GM23338 (cell line): ENCODE data around the gene PGAM5. TPM values are rescaled to one million over a fixed set of nuclear protein-coding genes. Genes with fewer than 3 reads are reported as not detected.

Source experiments
- ATAC-seq: fragments of 200-7000 bp; cut with Tn5 transposase; 3 replicates; pipeline ENCODE4 v1.9.1; 2020
- DNase-seq: peaks from one replicate; pipeline ENCODE4 v3.0.0-alpha.2; 2015; ENCODE audit warnings: low spot score
- H2AFZ ChIP-seq: fragments of 200-600 bp; sonication (generic); 2 replicates; pipeline ENCODE4 v1.8.0; 2016; ENCODE audit warnings: antibody characterized with exemption, mild to moderate bottlenecking, moderate library complexity
- H3F3A ChIP-seq: fragments of 200-600 bp; sonication (generic); replicated peaks from 2 replicates; pipeline ENCODE4 v1.8.0; 2017; ENCODE audit warnings: antibody characterized with exemption, mixed run types, low read depth
- H3K27ac ChIP-seq: fragments of 200-600 bp; sonication (generic); 2 replicates; pipeline ENCODE4 v1.6.1; 2016; ENCODE audit warnings: low read depth
- H3K27me3 ChIP-seq: fragments of 200-600 bp; sonication (generic); 2 replicates; pipeline ENCODE4 v1.8.0; 2016; ENCODE audit warnings: mild to moderate bottlenecking, mixed run types, moderate library complexity; ENCODE audit not compliant: insufficient read depth
- H3K36me3 ChIP-seq: fragments of 200-600 bp; sonication (generic); 2 replicates; pipeline ENCODE4 v1.8.0; 2016; ENCODE audit warnings: mild to moderate bottlenecking; ENCODE audit not compliant: insufficient read depth
- H3K4me1 ChIP-seq: fragments of 200-600 bp; sonication (generic); 2 replicates; pipeline ENCODE4 v1.8.0; 2016; ENCODE audit warnings: mild to moderate bottlenecking, moderate library complexity; ENCODE audit not compliant: insufficient read depth
- H3K4me2 ChIP-seq: fragments of 200-600 bp; sonication (generic); 2 replicates; pipeline ENCODE4 v1.7.1; 2017; ENCODE audit warnings: mixed run types
- H3K4me3 ChIP-seq: fragments of 200-600 bp; sonication (generic); 2 replicates; pipeline ENCODE4 v1.6.1; 2016; ENCODE audit warnings: mixed run types
- H3K79me2 ChIP-seq: fragments of 200-600 bp; sonication (generic); replicated peaks from 2 replicates; pipeline ENCODE4 v1.8.0; 2017; ENCODE audit warnings: mild to moderate bottlenecking; ENCODE audit not compliant: insufficient read depth
- H3K9me2 ChIP-seq: fragments of 200-600 bp; sonication (generic); 2 replicates; pipeline ENCODE4 v1.8.0; 2017; ENCODE audit not compliant: insufficient read depth
- H4K20me1 ChIP-seq: fragments of 200-600 bp; sonication (generic); replicated peaks from 2 replicates; pipeline ENCODE4 v1.8.0; 2017; ENCODE audit warnings: mild to moderate bottlenecking; ENCODE audit not compliant: insufficient read depth
- H3K27ac Mint-ChIP-seq: 2 replicates; pipeline ENCODE4 v1.8.0; 2020; ENCODE audit warnings: inconsistent platforms, mild to moderate bottlenecking, moderate library complexity, mixed read lengths
- H3K27me3 Mint-ChIP-seq: 3 replicates; pipeline ENCODE4 v1.8.0; 2022; ENCODE audit warnings: low read depth, mild to moderate bottlenecking, moderate library complexity, mixed read lengths, inconsistent platforms; ENCODE audit not compliant: insufficient read depth, poor library complexity
- H3K36me3 Mint-ChIP-seq: 3 replicates; pipeline ENCODE4 v1.8.0; 2021; ENCODE audit warnings: low read depth, mild to moderate bottlenecking, inconsistent platforms, moderate library complexity, mixed read lengths
- H3K4me1 Mint-ChIP-seq: 3 replicates; pipeline ENCODE4 v1.8.0; 2020; ENCODE audit warnings: mild to moderate bottlenecking, inconsistent platforms, mixed read lengths
- H3K4me3 Mint-ChIP-seq: 3 replicates; pipeline ENCODE4 v1.8.0; 2021; ENCODE audit warnings: moderate library complexity, mild to moderate bottlenecking, inconsistent platforms, mixed read lengths
- H3K9me3 Mint-ChIP-seq: 3 replicates; pipeline ENCODE4 v1.8.0; 2020; ENCODE audit warnings: moderate library complexity, mild to moderate bottlenecking, inconsistent platforms, mixed read lengths
- CREB1 ChIP-seq: fragments of 250-450 bp; sonication (Bioruptor Pico); IDR thresholded peaks from 2 replicates; pipeline ENCODE4 v1.5.0; 2020; ENCODE audit warnings: low read depth, mild to moderate bottlenecking, moderate library complexity
- CTCF ChIP-seq, 2 experiments: fragments of 200-600 bp in 1 of 2; sonication (generic) in 1 of 2; conservative IDR thresholded peaks; 2 replicates each; pipeline versions ENCODE4 v1.5.1 to v1.6.1; 2016 to 2017; ENCODE audit warnings: antibody characterized with exemption in 2 of 2, low read depth in 2 of 2, mild to moderate bottlenecking in 2 of 2, moderate library complexity in 1 of 2
- ETS1 ChIP-seq: IDR thresholded peaks from 2 replicates; pipeline ENCODE4 v1.6.1; 2016; ENCODE audit warnings: antibody characterized with exemption
- EZH2 ChIP-seq: fragments of 200-600 bp; sonication (generic); IDR thresholded peaks from one replicate; pipeline ENCODE4 v1.8.0; 2017; ENCODE audit warnings: antibody characterized with exemption, mild to moderate bottlenecking, low read depth; ENCODE audit not compliant: unreplicated experiment
- EZH2phosphoT487 ChIP-seq: fragments of 200-600 bp; sonication (generic); IDR thresholded peaks from one replicate; pipeline ENCODE4 v1.8.1; 2018; ENCODE audit warnings: antibody characterized with exemption; ENCODE audit not compliant: unreplicated experiment
- JUNB ChIP-seq: IDR thresholded peaks from one replicate; pipeline ENCODE4 v1.6.1; 2016; ENCODE audit warnings: antibody characterized with exemption; ENCODE audit not compliant: unreplicated experiment
- POLR2AphosphoS5 ChIP-seq: IDR thresholded peaks from 2 replicates; pipeline ENCODE4 v1.6.1; 2016; ENCODE audit warnings: antibody characterized with exemption, low read depth
- REST ChIP-seq: IDR thresholded peaks from one replicate; pipeline ENCODE4 v1.6.1; 2018; ENCODE audit warnings: antibody characterized with exemption; ENCODE audit not compliant: unreplicated experiment
- STAT1 ChIP-seq: IDR thresholded peaks from one replicate; pipeline ENCODE4 v1.6.1; 2016; ENCODE audit warnings: antibody characterized with exemption; ENCODE audit not compliant: unreplicated experiment
- ZNF114 ChIP-seq: fragments of 250-450 bp; sonication (Bioruptor Pico); IDR thresholded peaks from 2 replicates; pipeline ENCODE4 v1.5.0; 2020; ENCODE audit warnings: mild to moderate bottlenecking, moderate library complexity
- ZNF331 ChIP-seq: fragments of 250-450 bp; sonication (Bioruptor Pico); IDR thresholded peaks from 2 replicates; pipeline ENCODE4 v1.5.0; 2020; ENCODE audit warnings: low read depth, mild to moderate bottlenecking, moderate library complexity
- long read RNA-seq: library from polyadenylated mRNA; unstranded; transcript quantifications from one replicate; pipeline ENCODE4 v2.0.0, GENCODE V29; 2020; ENCODE audit not compliant: unreplicated experiment
- polyA plus RNA-seq: library from polyadenylated mRNA; unstranded; fragments of >200 nt; fragmentation: Nextera tagmentation; extraction: Ambion mirVana; gene quantifications from 2 replicates; pipeline ENCODE4 v1.2.1, GENCODE V29; 2016
- total RNA-seq: library from RNA; depleted of rRNA; stranded (reverse); fragments of >200 nt; shearing (Covaris generic); gene quantifications from 2 replicates; pipeline ENCODE4 v1.2.3, GENCODE V29; 2014; rRNA removed

The PGAM5 gene
- total RNA-seq = 99.7 and 108 TPM in 2 replicates
- 31.1 and 33.0 TPM in 2 replicates for polyA plus RNA-seq
- long read RNA-seq, partial matches to known transcripts = 0 of 1 reads
- long read RNA-seq, other reads (novel, unspliced or antisense) = 0 of 1 reads

GRCh38 chr12:132710405-132711079, at the start of gene PGAM5:
Gene PGAM5 (plus strand): TSS chr12:132710842. CDS start chr12:132710877, 35 bp downstream.
- H3K4me1 Mint-ChIP-seq = peaks cover 6% of the 10 kb centered on the region; the same call in 2 of the 3 replicates
- DNase-seq (peak; percentile 77), ATAC-seq (peak; percentile 77)
- peaks cover 35% of the 10 kb centered on the region for H3K36me3 Mint-ChIP-seq
- peaks cover 40% of the 10 kb centered on the region for H3K79me2 ChIP-seq
- peaks cover 13% of the 10 kb centered on the region for H3K9me3 Mint-ChIP-seq
- H3K9me2 ChIP-seq = no peaks in the 10 kb centered on the region
- H3K36me3 ChIP-seq = no peaks in the 10 kb centered on the region; the same call in 1 of the 2 replicates
- H3K27ac ChIP-seq = peak within 1 kb of the TSS; percentile 77
- H3F3A ChIP-seq = peaks cover 13% of the 10 kb centered on the region
- peaks cover 24% of the 10 kb centered on the region for H4K20me1 ChIP-seq
- peak within 1 kb of the TSS; percentile 98 for H3K4me2 ChIP-seq
- peaks cover 9% of the 10 kb centered on the region; the same call in 1 of the 2 replicates for H3K4me1 ChIP-seq
- H3K4me3 ChIP-seq = peak within 1 kb of the TSS; percentile 94
- TF ChIP-seq EZH2 = no peak
- peak; percentile 72 for TF ChIP-seq POLR2AphosphoS5
- H3K4me3 Mint-ChIP-seq = peak within 1 kb of the TSS; percentile 84
- H2AFZ ChIP-seq = peak within 1 kb of the TSS; percentile 98
- peak within 1 kb of the TSS; percentile 47 for H3K27ac Mint-ChIP-seq
- H3K27me3 Mint-ChIP-seq = peaks cover 15% of the 10 kb centered on the region
- no peaks in the 10 kb centered on the region for H3K27me3 ChIP-seq

GRCh38 chr12:132660996-132661395, 49.6 kb upstream of the PGAM5 start:
- ATAC-seq (no peak), DNase-seq (no peak)
- Histone ChIP-seq H3K9me2 (no peaks in the 10 kb centered on the region), H4K20me1 (peaks cover 6% of the 10 kb centered on the region), H3K4me2 (no peak overlapping the region), H3K36me3 (peaks cover 63% of the 10 kb centered on the region), H3K27ac (no peak overlapping the region), H3K4me3 (no peak overlapping the region), H3K79me2 (no peaks in the 10 kb centered on the region), H3F3A (0 out of 2 replicates have a peak, but pooled peaks cover 12% of the 10 kb centered on the region), H3K27me3 (no peaks in the 10 kb centered on the region), H2AFZ (no peak overlapping the region), H3K4me1 (no peaks in the 10 kb centered on the region)
- H3K27ac Mint-ChIP-seq = no peak overlapping the region
- H3K4me3 Mint-ChIP-seq = no peak overlapping the region; the same call in 2 of the 3 replicates
- H3K9me3 Mint-ChIP-seq = no peaks in the 10 kb centered on the region
- peaks cover 96% of the 10 kb centered on the region for H3K36me3 Mint-ChIP-seq
- peaks cover 2% of the 10 kb centered on the region for H3K27me3 Mint-ChIP-seq
- no peaks in the 10 kb centered on the region for H3K4me1 Mint-ChIP-seq
- TF ChIP-seq REST (no peak), STAT1 (no peak), CTCF (conservative IDR thresholded peaks at IDR 0.05; ENCODE audit: low read depth in 2 of 2) (no peak), EZH2 (no peak), ZNF114 (CRISPR knock-in tag) (no peak), ZNF331 (CRISPR knock-in tag) (no peak), EZH2phosphoT487 (no peak), POLR2AphosphoS5 (no peak), ETS1 (no peak), CREB1 (CRISPR knock-in tag) (no peak), JUNB (no peak)
